Stomach (tissue), 9 donors: Measurements from ENCODE around the gene KDM4B. TPM values are rescaled to one million over a fixed set of nuclear protein-coding genes. Genes with fewer than 3 reads are reported as not detected.

Experiments
- DNase-seq, 2 donors: peaks; one replicate each; pipeline versions ENCODE4 v3.0.0 to v3.0.0-alpha.2; 2013 to 2019
- H3K27ac ChIP-seq, 5 donors: fragments of 200-600 bp in 4 of 5; sonication (generic) in 4 of 5; one replicate each; pipeline ENCODE4 v1.5.1; 2013 to 2019; ENCODE audit warnings: mild to moderate bottlenecking in 1 of 5, moderate library complexity in 1 of 5
- H3K27me3 ChIP-seq, 3 donors: fragments of 200-600 bp; sonication (generic); one replicate each; pipeline ENCODE4 v1.5.1; 2017 to 2019; ENCODE audit warnings: mixed run types in 1 of 3
- H3K36me3 ChIP-seq, 4 donors: fragments of 200-600 bp; sonication (generic); 1 replicate in 3 of 4; 2 replicates in 1 of 4; pipeline ENCODE4 v1.5.1; 2016 to 2019
- H3K4me1 ChIP-seq, 4 donors: fragments of 200-600 bp; sonication (generic); one replicate each; pipeline ENCODE4 v1.5.1; 2016 to 2019
- H3K4me3 ChIP-seq, 4 donors: fragments of 200-600 bp; sonication (generic) in 3 of 4; one replicate each; pipeline ENCODE4 v1.5.1; 2016 to 2019; ENCODE audit warnings: mild to moderate bottlenecking in 1 of 4
- H3K9me3 ChIP-seq, 4 donors: fragments of 200-600 bp; sonication (generic); one replicate each; pipeline ENCODE4 v1.5.1; 2016 to 2019
- CTCF ChIP-seq, 7 experiments: fragments of 450-650 bp in 4 of 7; fragments of 200-600 bp in 3 of 7; sonication (generic) in 3 of 7; IDR thresholded peaks; one replicate each; pipeline ENCODE4 v1.5.1; 2016 to 2019; ENCODE audit warnings: antibody characterized with exemption in 7 of 7, control low read depth in 2 of 7, mild to moderate bottlenecking in 1 of 7
- EP300 ChIP-seq: sonication (generic); formaldehyde crosslinking; IDR thresholded peaks from one replicate; pipeline ENCODE4 v1.6.1; 2017; ENCODE audit warnings: antibody characterized with exemption
- POLR2A ChIP-seq, 4 donors: fragments of 450-650 bp; IDR thresholded peaks; one replicate each; pipeline ENCODE4 v1.6.1; 2016; ENCODE audit warnings: antibody characterized with exemption in 4 of 4, control low read depth in 2 of 4, mild to moderate bottlenecking in 1 of 4, moderate library complexity in 1 of 4
- POLR2AphosphoS5 ChIP-seq, 3 donors: sonication (generic); formaldehyde crosslinking; IDR thresholded peaks; one replicate each; pipeline ENCODE4 v1.6.1; 2016; ENCODE audit warnings: antibody characterized with exemption in 3 of 3
- WGBS, 5 donors: extraction: QIAGEN DNeasy Blood & Tissue Kit in 3 of 5; methylation state at CpG; one replicate each; pipeline versions ENCODE4 v1.1.5 to v1.1.7; 2013 to 2018; 5-methylcytosine and 5-hydroxymethylcytosine counted together
- intact Hi-C: fragments of 100-400 bp; cut with DNase I; formaldehyde crosslinking; loops from one replicate; pipeline ENCODE4 v1.15.1; 2023; ENCODE audit warnings: low total_unique reads
- polyA plus RNA-seq, 3 donors: library from polyadenylated mRNA; stranded (reverse); fragments of 200-250 nt; gene quantifications; one replicate each; pipeline ENCODE4 v1.2.3, GENCODE V29; 2013
- small RNA-seq, 4 donors: library from RNA; depleted of rRNA; stranded (forward); fragments of <200 nt; gene quantifications; one replicate each; pipeline ENCODE3, GENCODE V24; 2016
- total RNA-seq, 5 donors: library from RNA; depleted of rRNA; stranded (reverse); fragments of >200 nt; gene quantifications; one replicate each; pipeline versions ENCODE4 v1.1.0 to v1.2.3, GENCODE V29; 2014 to 2016
- donor health status: healthy with polysubstance abuse.
- donor health status: Bipolar disorder and iron deficiency.
- donor health status: healthy.

The KDM4B gene
- total and polyA plus RNA-seq, 8 donors, result 5.2 to 202 (median 29.4) TPM

- Histone ChIP-seq H3K27ac (no peak overlapping the region), H3K27me3 (no peaks in the 10 kb centered on the region), H3K4me1 (no peaks in the 10 kb centered on the region), H3K36me3 (peaks cover 0 to 8% (median 7%) of the 10 kb centered on the region in 4 donors), H3K4me3 (no peak overlapping the region), H3K9me3 (peaks cover 7 to 39% (median 36%) of the 10 kb centered on the region in 4 donors)
- WGBS, 5 donors, result 86 to 96% (median 94%) methylated on average over 4 of the region's 4 CpGs
- DNase-seq, result no peak
- TF ChIP-seq CTCF (IDR thresholded peaks at IDR 0.05) (no peak), POLR2A (IDR thresholded peaks at IDR 0.05) (no peak), EP300 (no peak), POLR2AphosphoS5 (IDR thresholded peaks at IDR 0.05) (no peak)
- intact Hi-C loops, result no loop called here
These were observed 231.9 kb downstream of the KDM4B start for GRCh38 chr19:5200844-5201243.

GRCh38 chr19:5202553-5202952 is 233.6 kb downstream of the KDM4B start:
- H3K4me3 ChIP-seq, result no peak overlapping the region
- TF ChIP-seq EP300 (no peak), CTCF (IDR thresholded peaks at IDR 0.05) (no peak), POLR2A (IDR thresholded peaks at IDR 0.05) (no peak), POLR2AphosphoS5 (IDR thresholded peaks at IDR 0.05) (no peak)
- WGBS, 5 donors, result 83 to 98% (median 96%) methylated on average over 4 of the region's 4 CpGs
- no peak for DNase-seq
- H3K9me3 ChIP-seq, result peaks cover 7 to 39% (median 36%) of the 10 kb centered on the region in 4 donors
- H3K36me3 ChIP-seq, result peaks cover 0 to 24% (median 21%) of the 10 kb centered on the region in 4 donors
- H3K27me3 ChIP-seq, result no peaks in the 10 kb centered on the region
- intact Hi-C loops, result no loop called here
- no peak overlapping the region for H3K27ac ChIP-seq
- H3K4me1 ChIP-seq, result no peaks in the 10 kb centered on the region

Small RNA genes within 50 kb of the gene (small RNA-seq; reads per million reads assigned to genes)
- 0 reads per million in 4 donors for gene MIR4747

Other genes starting within 250 kb of the KDM4B start
- gene DPP9, start 245.3 kb upstream of the KDM4B start, total RNA-seq, result 100 to 1,000 TPM in 2 of 5 donors, 10 to 100 TPM in 3; 24.6 to 178 (median 82.1) TPM
- 10 to 100 TPM; 18.7 to 30.2 (median 24.6) TPM for gene DPP9, start 245.3 kb upstream of the KDM4B start, polyA plus RNA-seq
- 10 to 100 TPM in 3 of 5 donors, 1 to 10 TPM in 2; 8.8 to 30.7 (median 12.8) TPM for gene FEM1A, start 177.4 kb upstream of the KDM4B start, total RNA-seq
- 1 to 10 TPM; 3.5 to 4.0 (median 3.8) TPM for gene FEM1A, start 177.4 kb upstream of the KDM4B start, polyA plus RNA-seq
- 10 to 100 TPM in 3 of 5 donors, 1 to 10 TPM in 2; 1.8 to 46.9 (median 19.6) TPM for gene TICAM1, start 137.4 kb upstream of the KDM4B start, total RNA-seq
- 10 to 100 TPM; 11.6 to 16.2 (median 13.7) TPM for gene TICAM1, start 137.4 kb upstream of the KDM4B start, polyA plus RNA-seq
- gene PLIN3, start 101.4 kb upstream of the KDM4B start, total RNA-seq, result 10 to 100 TPM in 4 of 5 donors, 1 to 10 TPM in 1; 8.9 to 42.6 (median 16.3) TPM
- gene PLIN3, start 101.4 kb upstream of the KDM4B start, polyA plus RNA-seq, result 10 to 100 TPM; 39.2 to 55.3 (median 44.0) TPM
- gene ARRDC5, start 66.2 kb upstream of the KDM4B start, total RNA-seq, result under 1 TPM in 1 of 5 donors, not detected in 4; 0.73 TPM
- under 1 TPM in 1 of 3 donors, not detected in 2; 0.20 TPM for gene ARRDC5, start 66.2 kb upstream of the KDM4B start, polyA plus RNA-seq
- gene UHRF1, start 59.6 kb upstream of the KDM4B start, total RNA-seq, result 10 to 100 TPM in 1 of 5 donors, 1 to 10 TPM in 2, under 1 TPM in 2; 0.58 to 20.5 (median 6.4) TPM
- gene UHRF1, start 59.6 kb upstream of the KDM4B start, polyA plus RNA-seq, result 1 to 10 TPM; 2.0 to 4.4 (median 3.8) TPM